GM20431 (cell line): ENCODE results near the gene PAK4.

Experiments
- in situ Hi-C: fragments of 300-500 bp; cut with MseI, MboI; formaldehyde crosslinking; loops from one replicate; pipeline ENCODE4 v1.15.0; 2020; ENCODE audit warnings: low sequenced_read_pairs; ENCODE audit not compliant: unreplicated experiment

PAK4 gene

GRCh38 chr19:39173502-39173991 is 48.0 kb downstream of the PAK4 start:
- in situ Hi-C loops = no loop called here

- in situ Hi-C loops = no loop called here
Measured at GRCh38 chr19:39174142-39174541, 48.6 kb downstream of the PAK4 start.

GRCh38 chr19:39174558-39175544 is 49.3 kb downstream of the PAK4 start:
- in situ Hi-C loops = no loop called here

- in situ Hi-C loops = no loop called here
Measured at GRCh38 chr19:39175564-39175963, 50.0 kb downstream of the PAK4 start.

- in situ Hi-C loops = no loop called here
Measured at GRCh38 chr19:39177110-39177699, 51.6 kb downstream of the PAK4 start.

- in situ Hi-C loops = no loop called here
Measured at GRCh38 chr19:39177736-39178135, 52.1 kb downstream of the PAK4 start.

GRCh38 chr19:39178296-39179006 is 52.9 kb downstream of the PAK4 start:
- in situ Hi-C loops = no loop called here

- in situ Hi-C loops = no loop called here
Measured at GRCh38 chr19:39179754-39180153, 54.2 kb downstream of the PAK4 start.

- in situ Hi-C loops = no loop called here
Measured at GRCh38 chr19:39180749-39181148, 55.2 kb downstream of the PAK4 start.

GRCh38 chr19:39181500-39182173 is 56.1 kb downstream of the PAK4 start:
- in situ Hi-C loops = no loop called here

GRCh38 chr19:39182174-39182505 is 56.6 kb downstream of the PAK4 start:
- in situ Hi-C loops = no loop called here

- in situ Hi-C loops = no loop called here
Measured at GRCh38 chr19:39183104-39183503, 57.5 kb downstream of the PAK4 start.

- in situ Hi-C loops = no loop called here
Measured at GRCh38 chr19:39186391-39186790, 60.8 kb downstream of the PAK4 start.

- in situ Hi-C loops = no loop called here
Measured at GRCh38 chr19:39187552-39187943, 62.0 kb downstream of the PAK4 start.

- in situ Hi-C loops = no loop called here
Measured at GRCh38 chr19:39188960-39189359, 63.4 kb downstream of the PAK4 start.

GRCh38 chr19:39190768-39191167 is 65.2 kb downstream of the PAK4 start:
- in situ Hi-C loops = no loop called here

GRCh38 chr19:39192846-39193245 is 67.3 kb downstream of the PAK4 start:
- in situ Hi-C loops = no loop called here

- in situ Hi-C loops = no loop called here
Measured at GRCh38 chr19:39193803-39194202, 68.2 kb downstream of the PAK4 start.

- in situ Hi-C loops = no loop called here
Measured at GRCh38 chr19:39194832-39195542, 69.4 kb downstream of the PAK4 start.

GRCh38 chr19:39195755-39196154 is 70.2 kb downstream of the PAK4 start:
- in situ Hi-C loops = no loop called here
